ENCODE measurements around the gene RPTOR.

DNA sequence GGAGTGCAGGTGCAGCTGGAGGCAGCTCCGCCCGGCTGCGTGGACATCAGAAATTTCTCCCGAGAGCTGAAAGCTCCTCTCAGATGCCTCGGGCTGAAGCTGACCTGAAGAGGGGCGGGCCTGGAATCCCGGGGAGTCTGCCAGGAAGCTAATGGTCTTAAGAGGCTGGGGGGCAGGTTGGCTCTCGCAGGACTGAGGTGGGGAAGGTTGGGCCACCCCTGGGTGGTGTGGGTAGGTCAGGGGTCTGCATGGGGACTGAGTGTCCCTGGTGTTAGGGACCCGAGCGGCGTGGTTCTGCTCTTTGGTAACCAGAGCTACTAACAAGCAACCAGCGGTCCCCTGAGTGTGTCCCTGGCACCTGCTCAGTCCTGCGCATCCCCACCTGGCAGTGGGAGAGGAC lies 450.5 kb downstream of the RPTOR start:
- TF ChIP-seq EZH2 (IDR thresholded peaks at IDR 0.05; ENCODE audit: borderline replicate concordance, low read depth, low read length, severe bottlenecking) (no peak), POLR2A (IDR thresholded peaks at IDR 0.05; ENCODE audit: low read depth, low read length) (no peak), POLR2AphosphoS5 (IDR thresholded peaks at IDR 0.05; ENCODE audit: insufficient read depth, low read depth, low read length) (no peak)
- TF ChIP-seq, protein P1, sequence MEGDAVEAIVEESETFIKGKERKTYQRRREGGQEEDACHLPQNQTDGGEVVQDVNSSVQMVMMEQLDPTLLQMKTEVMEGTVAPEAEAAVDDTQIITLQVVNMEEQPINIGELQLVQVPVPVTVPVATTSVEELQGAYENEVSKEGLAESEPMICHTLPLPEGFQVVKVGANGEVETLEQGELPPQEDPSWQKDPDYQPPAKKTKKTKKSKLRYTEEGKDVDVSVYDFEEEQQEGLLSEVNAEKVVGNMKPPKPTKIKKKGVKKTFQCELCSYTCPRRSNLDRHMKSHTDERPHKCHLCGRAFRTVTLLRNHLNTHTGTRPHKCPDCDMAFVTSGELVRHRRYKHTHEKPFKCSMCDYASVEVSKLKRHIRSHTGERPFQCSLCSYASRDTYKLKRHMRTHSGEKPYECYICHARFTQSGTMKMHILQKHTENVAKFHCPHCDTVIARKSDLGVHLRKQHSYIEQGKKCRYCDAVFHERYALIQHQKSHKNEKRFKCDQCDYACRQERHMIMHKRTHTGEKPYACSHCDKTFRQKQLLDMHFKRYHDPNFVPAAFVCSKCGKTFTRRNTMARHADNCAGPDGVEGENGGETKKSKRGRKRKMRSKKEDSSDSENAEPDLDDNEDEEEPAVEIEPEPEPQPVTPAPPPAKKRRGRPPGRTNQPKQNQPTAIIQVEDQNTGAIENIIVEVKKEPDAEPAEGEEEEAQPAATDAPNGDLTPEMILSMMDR (IDR thresholded peaks at IDR 0.05; ENCODE audit: extremely low read depth in 1 of 2, insufficient read depth in 1 of 2, low read depth in 1 of 2, low read length in 2 of 2) = no peak
- TF ChIP-seq, protein P2, sequence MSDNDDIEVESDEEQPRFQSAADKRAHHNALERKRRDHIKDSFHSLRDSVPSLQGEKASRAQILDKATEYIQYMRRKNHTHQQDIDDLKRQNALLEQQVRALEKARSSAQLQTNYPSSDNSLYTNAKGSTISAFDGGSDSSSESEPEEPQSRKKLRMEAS (IDR thresholded peaks at IDR 0.05; ENCODE audit: insufficient read depth, insufficient read length) = no peak

Measured in endothelial cell of umbilical vein (primary cell).